DND-41 (cell line): ENCODE data around the gene PSENEN.

Experiments
- CTCF ChIP-seq: IDR thresholded peaks from 2 replicates; pipeline ENCODE4 v1.5.1; 2012; ENCODE audit warnings: borderline replicate concordance, low read length, moderate library complexity, mild to moderate bottlenecking; ENCODE audit not compliant: poor library complexity, severe bottlenecking; ENCODE audit errors: extremely low read depth
- EZH2 ChIP-seq: IDR thresholded peaks from 3 replicates; pipeline ENCODE4 v1.6.1; 2012; ENCODE audit warnings: borderline replicate concordance, low read depth, mild to moderate bottlenecking, moderate library complexity, low read length, inconsistent platforms; ENCODE audit not compliant: severe bottlenecking

- TF ChIP-seq CTCF = no peak
- no peak for TF ChIP-seq EZH2
These were observed 41.1 kb downstream of the PSENEN start for GRCh38 chr19:35786299-35787160.
